GM23338 (cell line): Measurements from ENCODE around the gene PMVK. TPM values are rescaled to one million over a fixed set of nuclear protein-coding genes. Genes with fewer than 3 reads are reported as not detected.

ENCODE experiments used
- ATAC-seq: fragments of 200-7000 bp; cut with Tn5 transposase; 3 replicates; pipeline ENCODE4 v1.9.1; 2020
- DNase-seq: peaks from one replicate; pipeline ENCODE4 v3.0.0-alpha.2; 2015; ENCODE audit warnings: low spot score
- H2AFZ ChIP-seq: fragments of 200-600 bp; sonication (generic); 2 replicates; pipeline ENCODE4 v1.8.0; 2016; ENCODE audit warnings: antibody characterized with exemption, mild to moderate bottlenecking, moderate library complexity
- H3F3A ChIP-seq: fragments of 200-600 bp; sonication (generic); replicated peaks from 2 replicates; pipeline ENCODE4 v1.8.0; 2017; ENCODE audit warnings: antibody characterized with exemption, mixed run types, low read depth
- H3K27ac ChIP-seq: fragments of 200-600 bp; sonication (generic); 2 replicates; pipeline ENCODE4 v1.6.1; 2016; ENCODE audit warnings: low read depth
- H3K27me3 ChIP-seq: fragments of 200-600 bp; sonication (generic); 2 replicates; pipeline ENCODE4 v1.8.0; 2016; ENCODE audit warnings: mild to moderate bottlenecking, mixed run types, moderate library complexity; ENCODE audit not compliant: insufficient read depth
- H3K36me3 ChIP-seq: fragments of 200-600 bp; sonication (generic); 2 replicates; pipeline ENCODE4 v1.8.0; 2016; ENCODE audit warnings: mild to moderate bottlenecking; ENCODE audit not compliant: insufficient read depth
- H3K4me1 ChIP-seq: fragments of 200-600 bp; sonication (generic); 2 replicates; pipeline ENCODE4 v1.8.0; 2016; ENCODE audit warnings: mild to moderate bottlenecking, moderate library complexity; ENCODE audit not compliant: insufficient read depth
- H3K4me2 ChIP-seq: fragments of 200-600 bp; sonication (generic); 2 replicates; pipeline ENCODE4 v1.7.1; 2017; ENCODE audit warnings: mixed run types
- H3K4me3 ChIP-seq: fragments of 200-600 bp; sonication (generic); 2 replicates; pipeline ENCODE4 v1.6.1; 2016; ENCODE audit warnings: mixed run types
- H3K79me2 ChIP-seq: fragments of 200-600 bp; sonication (generic); replicated peaks from 2 replicates; pipeline ENCODE4 v1.8.0; 2017; ENCODE audit warnings: mild to moderate bottlenecking; ENCODE audit not compliant: insufficient read depth
- H3K9me2 ChIP-seq: fragments of 200-600 bp; sonication (generic); 2 replicates; pipeline ENCODE4 v1.8.0; 2017; ENCODE audit not compliant: insufficient read depth
- H4K20me1 ChIP-seq: fragments of 200-600 bp; sonication (generic); replicated peaks from 2 replicates; pipeline ENCODE4 v1.8.0; 2017; ENCODE audit warnings: mild to moderate bottlenecking; ENCODE audit not compliant: insufficient read depth
- H3K27ac Mint-ChIP-seq: 2 replicates; pipeline ENCODE4 v1.8.0; 2020; ENCODE audit warnings: inconsistent platforms, mild to moderate bottlenecking, moderate library complexity, mixed read lengths
- H3K27me3 Mint-ChIP-seq: 3 replicates; pipeline ENCODE4 v1.8.0; 2022; ENCODE audit warnings: low read depth, mild to moderate bottlenecking, moderate library complexity, mixed read lengths, inconsistent platforms; ENCODE audit not compliant: insufficient read depth, poor library complexity
- H3K36me3 Mint-ChIP-seq: 3 replicates; pipeline ENCODE4 v1.8.0; 2021; ENCODE audit warnings: low read depth, mild to moderate bottlenecking, inconsistent platforms, moderate library complexity, mixed read lengths
- H3K4me1 Mint-ChIP-seq: 3 replicates; pipeline ENCODE4 v1.8.0; 2020; ENCODE audit warnings: mild to moderate bottlenecking, inconsistent platforms, mixed read lengths
- H3K4me3 Mint-ChIP-seq: 3 replicates; pipeline ENCODE4 v1.8.0; 2021; ENCODE audit warnings: moderate library complexity, mild to moderate bottlenecking, inconsistent platforms, mixed read lengths
- H3K9me3 Mint-ChIP-seq: 3 replicates; pipeline ENCODE4 v1.8.0; 2020; ENCODE audit warnings: moderate library complexity, mild to moderate bottlenecking, inconsistent platforms, mixed read lengths
- CREB1 ChIP-seq: fragments of 250-450 bp; sonication (Bioruptor Pico); IDR thresholded peaks from 2 replicates; pipeline ENCODE4 v1.5.0; 2020; ENCODE audit warnings: low read depth, mild to moderate bottlenecking, moderate library complexity
- EZH2phosphoT487 ChIP-seq: fragments of 200-600 bp; sonication (generic); IDR thresholded peaks from one replicate; pipeline ENCODE4 v1.8.1; 2018; ENCODE audit warnings: antibody characterized with exemption; ENCODE audit not compliant: unreplicated experiment
- JUNB ChIP-seq: IDR thresholded peaks from one replicate; pipeline ENCODE4 v1.6.1; 2016; ENCODE audit warnings: antibody characterized with exemption; ENCODE audit not compliant: unreplicated experiment
- NANOG ChIP-seq: IDR thresholded peaks from 2 replicates; pipeline ENCODE4 v1.6.1; 2016; ENCODE audit warnings: antibody characterized with exemption, borderline replicate concordance
- POLR2AphosphoS5 ChIP-seq: IDR thresholded peaks from 2 replicates; pipeline ENCODE4 v1.6.1; 2016; ENCODE audit warnings: antibody characterized with exemption, low read depth
- polyA plus RNA-seq: library from polyadenylated mRNA; unstranded; fragments of >200 nt; fragmentation: Nextera tagmentation; extraction: Ambion mirVana; gene quantifications from 2 replicates; pipeline ENCODE4 v1.2.1, GENCODE V29; 2016
- total RNA-seq: library from RNA; depleted of rRNA; stranded (reverse); fragments of >200 nt; shearing (Covaris generic); gene quantifications from 2 replicates; pipeline ENCODE4 v1.2.3, GENCODE V29; 2014
- TF ChIP-seq, protein P1 (sequence below): IDR thresholded peaks from 2 replicates; pipeline ENCODE4 v1.6.1; 2016; ENCODE audit warnings: antibody characterized with exemption
- TF ChIP-seq, protein P2 (sequence below), 2 experiments: fragments of 200-600 bp in 1 of 2; sonication (generic) in 1 of 2; conservative IDR thresholded peaks; 2 replicates each; pipeline versions ENCODE4 v1.5.1 to v1.6.1; 2016 to 2017; ENCODE audit warnings: antibody characterized with exemption in 2 of 2, low read depth in 2 of 2, mild to moderate bottlenecking in 2 of 2, moderate library complexity in 1 of 2
- TF ChIP-seq, protein P3 (sequence below): fragments of 250-450 bp; sonication (Bioruptor Pico); IDR thresholded peaks from 2 replicates; pipeline ENCODE4 v1.5.0; 2020; ENCODE audit warnings: mild to moderate bottlenecking, moderate library complexity

PMVK gene
- total and polyA plus RNA-seq, 2 experiments from 2014 or later: 8.1 to 25.0 TPM

DNA sequence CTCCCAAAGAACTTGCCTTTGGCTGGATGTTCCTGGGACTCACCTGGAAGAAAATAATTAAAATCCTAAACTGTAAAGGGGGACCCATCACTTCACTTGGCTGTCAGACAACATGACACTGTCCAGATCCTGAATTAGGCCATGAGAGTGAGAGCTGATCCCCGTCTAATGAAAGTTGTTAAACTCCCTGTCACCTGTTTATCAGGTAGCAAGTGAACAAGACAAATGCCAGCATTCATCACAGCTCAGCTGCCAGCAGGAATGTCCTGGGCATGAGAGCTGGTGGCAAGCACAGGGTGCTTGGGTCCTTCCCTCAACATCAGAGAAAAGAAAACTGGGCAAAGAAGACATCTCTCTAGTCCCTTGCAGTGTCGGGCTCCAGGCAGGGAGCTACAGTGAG is 23.8 kb downstream of the PMVK start:
- Histone ChIP-seq H3F3A (no peaks in the 10 kb centered on the region), H3K4me1 (no peaks in the 10 kb centered on the region), H4K20me1 (no peaks in the 10 kb centered on the region), H3K27me3 (no peaks in the 10 kb centered on the region), H3K36me3 (peaks cover 5% of the 10 kb centered on the region; the same call in 1 of the 2 replicates), H3K4me2 (no peak overlapping the region), H3K27ac (no peak overlapping the region), H2AFZ (no peak overlapping the region), H3K9me2 (peaks cover 7% of the 10 kb centered on the region; the same call in 1 of the 2 replicates), H3K79me2 (no peaks in the 10 kb centered on the region), H3K4me3 (no peak overlapping the region)
- TF ChIP-seq, protein P1, sequence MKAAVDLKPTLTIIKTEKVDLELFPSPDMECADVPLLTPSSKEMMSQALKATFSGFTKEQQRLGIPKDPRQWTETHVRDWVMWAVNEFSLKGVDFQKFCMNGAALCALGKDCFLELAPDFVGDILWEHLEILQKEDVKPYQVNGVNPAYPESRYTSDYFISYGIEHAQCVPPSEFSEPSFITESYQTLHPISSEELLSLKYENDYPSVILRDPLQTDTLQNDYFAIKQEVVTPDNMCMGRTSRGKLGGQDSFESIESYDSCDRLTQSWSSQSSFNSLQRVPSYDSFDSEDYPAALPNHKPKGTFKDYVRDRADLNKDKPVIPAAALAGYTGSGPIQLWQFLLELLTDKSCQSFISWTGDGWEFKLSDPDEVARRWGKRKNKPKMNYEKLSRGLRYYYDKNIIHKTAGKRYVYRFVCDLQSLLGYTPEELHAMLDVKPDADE: no peak
- TF ChIP-seq, protein P2, sequence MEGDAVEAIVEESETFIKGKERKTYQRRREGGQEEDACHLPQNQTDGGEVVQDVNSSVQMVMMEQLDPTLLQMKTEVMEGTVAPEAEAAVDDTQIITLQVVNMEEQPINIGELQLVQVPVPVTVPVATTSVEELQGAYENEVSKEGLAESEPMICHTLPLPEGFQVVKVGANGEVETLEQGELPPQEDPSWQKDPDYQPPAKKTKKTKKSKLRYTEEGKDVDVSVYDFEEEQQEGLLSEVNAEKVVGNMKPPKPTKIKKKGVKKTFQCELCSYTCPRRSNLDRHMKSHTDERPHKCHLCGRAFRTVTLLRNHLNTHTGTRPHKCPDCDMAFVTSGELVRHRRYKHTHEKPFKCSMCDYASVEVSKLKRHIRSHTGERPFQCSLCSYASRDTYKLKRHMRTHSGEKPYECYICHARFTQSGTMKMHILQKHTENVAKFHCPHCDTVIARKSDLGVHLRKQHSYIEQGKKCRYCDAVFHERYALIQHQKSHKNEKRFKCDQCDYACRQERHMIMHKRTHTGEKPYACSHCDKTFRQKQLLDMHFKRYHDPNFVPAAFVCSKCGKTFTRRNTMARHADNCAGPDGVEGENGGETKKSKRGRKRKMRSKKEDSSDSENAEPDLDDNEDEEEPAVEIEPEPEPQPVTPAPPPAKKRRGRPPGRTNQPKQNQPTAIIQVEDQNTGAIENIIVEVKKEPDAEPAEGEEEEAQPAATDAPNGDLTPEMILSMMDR (conservative IDR thresholded peaks at IDR 0.05; ENCODE audit: low read depth in 2 of 2): no peak
- no peak for TF ChIP-seq CREB1
- H3K4me1 Mint-ChIP-seq: peaks cover 3% of the 10 kb centered on the region; the same call in 2 of the 3 replicates
- no peak overlapping the region for H3K27ac Mint-ChIP-seq
- DNase-seq (no peak), ATAC-seq (no peak)
- peaks cover 16% of the 10 kb centered on the region for H3K9me3 Mint-ChIP-seq
- peaks cover 6% of the 10 kb centered on the region; the same call in 2 of the 3 replicates for H3K36me3 Mint-ChIP-seq
- no peak overlapping the region for H3K4me3 Mint-ChIP-seq
- peaks cover 9% of the 10 kb centered on the region for H3K27me3 Mint-ChIP-seq

DNA sequence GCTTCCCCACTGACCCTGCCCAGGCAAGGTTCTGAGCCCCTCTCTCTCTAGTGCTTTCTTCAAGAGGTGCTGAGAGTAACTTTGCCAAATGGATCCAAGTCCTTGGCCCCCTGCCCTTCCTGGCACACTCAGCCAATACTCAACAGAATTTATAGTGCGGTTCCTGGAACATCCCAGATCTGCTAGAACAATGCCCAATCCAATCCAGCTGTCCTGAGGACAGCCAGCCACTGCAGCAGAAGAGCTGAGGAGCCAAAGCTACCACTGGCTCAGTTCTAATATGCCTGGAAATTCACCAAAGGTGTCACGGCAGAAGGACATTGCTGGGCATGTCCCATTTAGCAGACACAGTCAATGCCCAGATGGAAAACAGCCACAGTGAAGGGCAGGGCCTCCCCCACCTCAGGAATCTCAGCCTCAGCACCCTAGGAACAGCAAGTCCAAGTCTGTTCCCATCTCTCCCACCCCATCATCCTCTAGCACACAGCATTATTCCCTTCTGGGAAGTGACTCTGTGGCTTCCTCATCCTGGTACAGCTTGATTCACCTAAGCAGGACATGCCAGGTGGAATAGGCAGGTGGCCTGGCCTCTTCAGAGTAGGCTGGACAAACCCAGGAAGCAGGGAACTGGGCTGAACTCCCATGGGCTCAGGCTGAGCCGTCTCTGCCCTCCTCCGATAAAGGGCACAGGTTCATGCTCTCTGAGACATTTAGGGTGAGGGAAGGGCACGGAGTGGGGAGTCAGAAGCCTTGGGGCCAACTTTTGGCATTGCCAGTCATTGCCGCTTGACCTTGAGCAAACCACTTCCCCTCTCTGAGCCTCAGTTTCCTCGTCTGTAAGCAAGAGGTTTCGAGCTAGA is 24.6 kb downstream of the PMVK start:
- Histone ChIP-seq H4K20me1 (no peaks in the 10 kb centered on the region), H3K36me3 (peaks cover 5% of the 10 kb centered on the region; the same call in 1 of the 2 replicates), H3K4me1 (no peaks in the 10 kb centered on the region), H3K27me3 (no peaks in the 10 kb centered on the region), H3K79me2 (no peaks in the 10 kb centered on the region), H2AFZ (no peak overlapping the region), H3K27ac (no peak overlapping the region), H3K9me2 (peaks cover 7% of the 10 kb centered on the region; the same call in 1 of the 2 replicates), H3K4me2 (no peak overlapping the region), H3F3A (no peaks in the 10 kb centered on the region), H3K4me3 (no peak overlapping the region)
- DNase-seq: no peak
- peaks cover 3% of the 10 kb centered on the region; the same call in 2 of the 3 replicates for H3K4me1 Mint-ChIP-seq
- H3K9me3 Mint-ChIP-seq: peaks cover 22% of the 10 kb centered on the region
- no peak; the same call in 2 of the 3 replicates for ATAC-seq
- H3K36me3 Mint-ChIP-seq: peaks cover 8% of the 10 kb centered on the region; the same call in 2 of the 3 replicates
- H3K27ac Mint-ChIP-seq: no peak overlapping the region
- no peak overlapping the region for H3K4me3 Mint-ChIP-seq
- peaks cover 10% of the 10 kb centered on the region for H3K27me3 Mint-ChIP-seq
- TF ChIP-seq, protein P3, sequence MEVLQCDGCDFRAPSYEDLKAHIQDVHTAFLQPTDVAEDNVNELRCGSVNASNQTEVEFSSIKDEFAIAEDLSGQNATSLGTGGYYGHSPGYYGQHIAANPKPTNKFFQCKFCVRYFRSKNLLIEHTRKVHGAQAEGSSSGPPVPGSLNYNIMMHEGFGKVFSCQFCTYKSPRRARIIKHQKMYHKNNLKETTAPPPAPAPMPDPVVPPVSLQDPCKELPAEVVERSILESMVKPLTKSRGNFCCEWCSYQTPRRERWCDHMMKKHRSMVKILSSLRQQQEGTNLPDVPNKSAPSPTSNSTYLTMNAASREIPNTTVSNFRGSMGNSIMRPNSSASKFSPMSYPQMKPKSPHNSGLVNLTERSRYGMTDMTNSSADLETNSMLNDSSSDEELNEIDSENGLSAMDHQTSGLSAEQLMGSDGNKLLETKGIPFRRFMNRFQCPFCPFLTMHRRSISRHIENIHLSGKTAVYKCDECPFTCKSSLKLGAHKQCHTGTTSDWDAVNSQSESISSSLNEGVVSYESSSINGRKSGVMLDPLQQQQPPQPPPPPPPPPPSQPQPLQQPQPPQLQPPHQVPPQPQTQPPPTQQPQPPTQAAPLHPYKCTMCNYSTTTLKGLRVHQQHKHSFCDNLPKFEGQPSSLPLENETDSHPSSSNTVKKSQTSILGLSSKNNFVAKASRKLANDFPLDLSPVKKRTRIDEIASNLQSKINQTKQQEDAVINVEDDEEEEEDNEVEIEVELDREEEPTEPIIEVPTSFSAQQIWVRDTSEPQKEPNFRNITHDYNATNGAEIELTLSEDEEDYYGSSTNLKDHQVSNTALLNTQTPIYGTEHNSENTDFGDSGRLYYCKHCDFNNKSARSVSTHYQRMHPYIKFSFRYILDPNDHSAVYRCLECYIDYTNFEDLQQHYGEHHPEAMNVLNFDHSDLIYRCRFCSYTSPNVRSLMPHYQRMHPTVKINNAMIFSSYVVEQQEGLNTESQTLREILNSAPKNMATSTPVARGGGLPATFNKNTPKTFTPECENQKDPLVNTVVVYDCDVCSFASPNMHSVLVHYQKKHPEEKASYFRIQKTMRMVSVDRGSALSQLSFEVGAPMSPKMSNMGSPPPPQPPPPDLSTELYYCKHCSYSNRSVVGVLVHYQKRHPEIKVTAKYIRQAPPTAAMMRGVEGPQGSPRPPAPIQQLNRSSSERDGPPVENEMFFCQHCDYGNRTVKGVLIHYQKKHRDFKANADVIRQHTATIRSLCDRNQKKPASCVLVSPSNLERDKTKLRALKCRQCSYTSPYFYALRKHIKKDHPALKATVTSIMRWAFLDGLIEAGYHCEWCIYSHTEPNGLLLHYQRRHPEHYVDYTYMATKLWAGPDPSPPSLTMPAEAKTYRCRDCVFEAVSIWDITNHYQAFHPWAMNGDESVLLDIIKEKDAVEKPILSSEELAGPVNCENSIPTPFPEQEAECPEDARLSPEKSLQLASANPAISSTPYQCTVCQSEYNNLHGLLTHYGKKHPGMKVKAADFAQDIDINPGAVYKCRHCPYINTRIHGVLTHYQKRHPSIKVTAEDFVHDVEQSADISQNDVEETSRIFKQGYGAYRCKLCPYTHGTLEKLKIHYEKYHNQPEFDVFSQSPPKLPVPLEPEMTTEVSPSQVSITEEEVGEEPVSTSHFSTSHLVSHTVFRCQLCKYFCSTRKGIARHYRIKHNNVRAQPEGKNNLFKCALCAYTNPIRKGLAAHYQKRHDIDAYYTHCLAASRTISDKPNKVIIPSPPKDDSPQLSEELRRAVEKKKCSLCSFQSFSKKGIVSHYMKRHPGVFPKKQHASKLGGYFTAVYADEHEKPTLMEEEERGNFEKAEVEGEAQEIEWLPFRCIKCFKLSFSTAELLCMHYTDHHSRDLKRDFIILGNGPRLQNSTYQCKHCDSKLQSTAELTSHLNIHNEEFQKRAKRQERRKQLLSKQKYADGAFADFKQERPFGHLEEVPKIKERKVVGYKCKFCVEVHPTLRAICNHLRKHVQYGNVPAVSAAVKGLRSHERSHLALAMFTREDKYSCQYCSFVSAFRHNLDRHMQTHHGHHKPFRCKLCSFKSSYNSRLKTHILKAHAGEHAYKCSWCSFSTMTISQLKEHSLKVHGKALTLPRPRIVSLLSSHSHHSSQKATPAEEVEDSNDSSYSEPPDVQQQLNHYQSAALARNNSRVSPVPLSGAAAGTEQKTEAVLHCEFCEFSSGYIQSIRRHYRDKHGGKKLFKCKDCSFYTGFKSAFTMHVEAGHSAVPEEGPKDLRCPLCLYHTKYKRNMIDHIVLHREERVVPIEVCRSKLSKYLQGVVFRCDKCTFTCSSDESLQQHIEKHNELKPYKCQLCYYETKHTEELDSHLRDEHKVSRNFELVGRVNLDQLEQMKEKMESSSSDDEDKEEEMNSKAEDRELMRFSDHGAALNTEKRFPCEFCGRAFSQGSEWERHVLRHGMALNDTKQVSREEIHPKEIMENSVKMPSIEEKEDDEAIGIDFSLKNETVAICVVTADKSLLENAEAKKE (CRISPR knock-in tag): no peak
- TF ChIP-seq, protein P2 (conservative IDR thresholded peaks at IDR 0.05; ENCODE audit: low read depth in 2 of 2): no peak
- TF ChIP-seq POLR2AphosphoS5: no peak
- TF ChIP-seq NANOG: no peak
- TF ChIP-seq EZH2phosphoT487: no peak
- TF ChIP-seq JUNB: no peak
